ENCODE data around the gene GRAMD1B.

GRCh38 chr11:123509737-123510578 is 79.9 kb downstream of the GRAMD1B start:
- TF ChIP-seq, protein P1, sequence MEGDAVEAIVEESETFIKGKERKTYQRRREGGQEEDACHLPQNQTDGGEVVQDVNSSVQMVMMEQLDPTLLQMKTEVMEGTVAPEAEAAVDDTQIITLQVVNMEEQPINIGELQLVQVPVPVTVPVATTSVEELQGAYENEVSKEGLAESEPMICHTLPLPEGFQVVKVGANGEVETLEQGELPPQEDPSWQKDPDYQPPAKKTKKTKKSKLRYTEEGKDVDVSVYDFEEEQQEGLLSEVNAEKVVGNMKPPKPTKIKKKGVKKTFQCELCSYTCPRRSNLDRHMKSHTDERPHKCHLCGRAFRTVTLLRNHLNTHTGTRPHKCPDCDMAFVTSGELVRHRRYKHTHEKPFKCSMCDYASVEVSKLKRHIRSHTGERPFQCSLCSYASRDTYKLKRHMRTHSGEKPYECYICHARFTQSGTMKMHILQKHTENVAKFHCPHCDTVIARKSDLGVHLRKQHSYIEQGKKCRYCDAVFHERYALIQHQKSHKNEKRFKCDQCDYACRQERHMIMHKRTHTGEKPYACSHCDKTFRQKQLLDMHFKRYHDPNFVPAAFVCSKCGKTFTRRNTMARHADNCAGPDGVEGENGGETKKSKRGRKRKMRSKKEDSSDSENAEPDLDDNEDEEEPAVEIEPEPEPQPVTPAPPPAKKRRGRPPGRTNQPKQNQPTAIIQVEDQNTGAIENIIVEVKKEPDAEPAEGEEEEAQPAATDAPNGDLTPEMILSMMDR (IDR thresholded peaks at IDR 0.05) = no peak
- no peak for TF ChIP-seq POLR2A (IDR thresholded peaks at IDR 0.05)

Data from esophagus squamous epithelium (tissue), 4 donors.